Measurements from ENCODE around the gene GRID1. TPM values are rescaled to one million over a fixed set of nuclear protein-coding genes. Genes with fewer than 3 reads are reported as not detected.
A peak's percentile ranks its signal among the peaks of the same experiment; 100 is the strongest.

The GRID1 gene
- total RNA-seq, 1 donor from 2014 or later: under 0.01 TPM

- DNase-seq (ENCODE audit: low read depth) (no peak), FAIRE-seq (no peak)
- Histone ChIP-seq H3K27me3 (ENCODE audit: control insufficient read depth, insufficient read depth, low read length) (no peaks in the 10 kb centered on the region), H3K36me3 (ENCODE audit: control insufficient read depth, insufficient read depth, low read length) (no peaks in the 10 kb centered on the region), H3K4me3 (ENCODE audit: low read depth, low read length) (no peak overlapping the region)
- no peak for TF ChIP-seq CTCF (IDR thresholded peaks at IDR 0.05; ENCODE audit: insufficient read depth, low read length, severe bottlenecking)
These were observed 306.7 kb downstream of the GRID1 start for GRCh38 chr10:86059892-86060291.

GRCh38 chr10:86058964-86059363 lies 307.6 kb downstream of the GRID1 start:
- TF ChIP-seq CTCF (IDR thresholded peaks at IDR 0.05; ENCODE audit: insufficient read depth, low read length, severe bottlenecking): no peak
- H3K36me3 ChIP-seq (ENCODE audit: control insufficient read depth, insufficient read depth, low read length): no peaks in the 10 kb centered on the region
- FAIRE-seq (no peak), DNase-seq (ENCODE audit: low read depth) (no peak)
- H3K27me3 ChIP-seq (ENCODE audit: control insufficient read depth, insufficient read depth, low read length): no peaks in the 10 kb centered on the region
- H3K4me3 ChIP-seq (ENCODE audit: low read depth, low read length): no peak overlapping the region

- no peak for DNase-seq (ENCODE audit: low read depth)
- no peak for FAIRE-seq
- Histone ChIP-seq H3K4me3 (ENCODE audit: low read depth, low read length) (no peak overlapping the region), H3K36me3 (ENCODE audit: control insufficient read depth, insufficient read depth, low read length) (no peaks in the 10 kb centered on the region), H3K27me3 (ENCODE audit: control insufficient read depth, insufficient read depth, low read length) (no peaks in the 10 kb centered on the region)
- TF ChIP-seq CTCF (IDR thresholded peaks at IDR 0.05; ENCODE audit: insufficient read depth, low read length, severe bottlenecking): no peak
These were observed 308.9 kb downstream of the GRID1 start for GRCh38 chr10:86057708-86058107.

- no peak overlapping the region for H3K4me3 ChIP-seq (ENCODE audit: low read depth, low read length)
- FAIRE-seq (no peak), DNase-seq (ENCODE audit: low read depth) (no peak)
- no peaks in the 10 kb centered on the region for H3K36me3 ChIP-seq (ENCODE audit: control insufficient read depth, insufficient read depth, low read length)
- no peak for TF ChIP-seq CTCF (IDR thresholded peaks at IDR 0.05; ENCODE audit: insufficient read depth, low read length, severe bottlenecking)
- no peaks in the 10 kb centered on the region for H3K27me3 ChIP-seq (ENCODE audit: control insufficient read depth, insufficient read depth, low read length)
These were observed 309.9 kb downstream of the GRID1 start for GRCh38 chr10:86056672-86057071.

- DNase-seq (ENCODE audit: low read depth) (no peak), FAIRE-seq (no peak)
- Histone ChIP-seq H3K4me3 (ENCODE audit: low read depth, low read length) (no peak overlapping the region), H3K27me3 (ENCODE audit: control insufficient read depth, insufficient read depth, low read length) (no peaks in the 10 kb centered on the region), H3K36me3 (ENCODE audit: control insufficient read depth, insufficient read depth, low read length) (no peaks in the 10 kb centered on the region)
- no peak for TF ChIP-seq CTCF (IDR thresholded peaks at IDR 0.05; ENCODE audit: insufficient read depth, low read length, severe bottlenecking)
These were observed 310.7 kb downstream of the GRID1 start for GRCh38 chr10:86055928-86056327.

GRCh38 chr10:86053675-86054074 lies 312.9 kb downstream of the GRID1 start:
- FAIRE-seq (peak; percentile 23), DNase-seq (ENCODE audit: low read depth) (no peak)
- Histone ChIP-seq H3K4me3 (ENCODE audit: low read depth, low read length) (no peak overlapping the region), H3K36me3 (ENCODE audit: control insufficient read depth, insufficient read depth, low read length) (no peaks in the 10 kb centered on the region), H3K27me3 (ENCODE audit: control insufficient read depth, insufficient read depth, low read length) (no peaks in the 10 kb centered on the region)
- TF ChIP-seq CTCF (IDR thresholded peaks at IDR 0.05; ENCODE audit: insufficient read depth, low read length, severe bottlenecking): no peak

Measured in bronchial epithelial cell (primary cell).